ENCODE results near the gene ZBED1.
A peak's percentile ranks its signal among the peaks of the same experiment; 100 is the strongest.
"Not testable (repeated sequence)": the region's sequence is repeated elsewhere in the genome, so short reads cannot be mapped to it uniquely, and the experiment has no call there.

ZBED1 gene

DNA sequence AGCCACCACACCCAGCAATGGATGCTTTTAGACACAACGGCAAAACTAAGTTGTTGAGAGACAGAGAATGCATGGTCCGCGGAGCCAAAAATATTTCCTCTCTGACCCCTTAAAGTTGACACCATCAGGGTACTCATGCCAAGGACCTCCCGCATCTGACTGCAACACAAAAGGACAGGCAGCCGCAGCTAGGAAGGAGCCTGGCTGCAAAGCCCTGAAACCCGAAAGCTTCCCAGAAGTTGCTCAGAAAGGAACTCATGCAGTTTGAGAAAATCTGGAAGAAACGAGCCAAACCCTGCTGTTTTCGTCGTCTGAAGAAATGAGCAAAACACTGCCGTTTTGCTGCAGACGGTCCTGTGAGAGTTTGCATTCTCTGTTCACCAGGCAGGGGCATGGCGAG is 16.5 kb downstream of the ZBED1 start:
- Histone ChIP-seq H3K27me3 (ENCODE audit: insufficient read depth, poor library complexity, severe bottlenecking) (no peaks in the 10 kb centered on the region), H3K9me3 (ENCODE audit: severe bottlenecking) (no peaks in the 10 kb centered on the region), H3K36me3 (ENCODE audit: low read depth) (peaks cover 32% of the 10 kb centered on the region), H3K27ac (ENCODE audit: poor library complexity, severe bottlenecking) (no peak overlapping the region), H3K4me3 (ENCODE audit: severe bottlenecking) (no peak overlapping the region), H3K4me1 (ENCODE audit: insufficient read depth, poor library complexity, severe bottlenecking) (peaks cover 5% of the 10 kb centered on the region)
- ATAC-seq (ENCODE audit: low read depth): no peak
- DNase-seq (ENCODE audit: low spot score): peak; percentile 29
- TF ChIP-seq, protein P1, sequence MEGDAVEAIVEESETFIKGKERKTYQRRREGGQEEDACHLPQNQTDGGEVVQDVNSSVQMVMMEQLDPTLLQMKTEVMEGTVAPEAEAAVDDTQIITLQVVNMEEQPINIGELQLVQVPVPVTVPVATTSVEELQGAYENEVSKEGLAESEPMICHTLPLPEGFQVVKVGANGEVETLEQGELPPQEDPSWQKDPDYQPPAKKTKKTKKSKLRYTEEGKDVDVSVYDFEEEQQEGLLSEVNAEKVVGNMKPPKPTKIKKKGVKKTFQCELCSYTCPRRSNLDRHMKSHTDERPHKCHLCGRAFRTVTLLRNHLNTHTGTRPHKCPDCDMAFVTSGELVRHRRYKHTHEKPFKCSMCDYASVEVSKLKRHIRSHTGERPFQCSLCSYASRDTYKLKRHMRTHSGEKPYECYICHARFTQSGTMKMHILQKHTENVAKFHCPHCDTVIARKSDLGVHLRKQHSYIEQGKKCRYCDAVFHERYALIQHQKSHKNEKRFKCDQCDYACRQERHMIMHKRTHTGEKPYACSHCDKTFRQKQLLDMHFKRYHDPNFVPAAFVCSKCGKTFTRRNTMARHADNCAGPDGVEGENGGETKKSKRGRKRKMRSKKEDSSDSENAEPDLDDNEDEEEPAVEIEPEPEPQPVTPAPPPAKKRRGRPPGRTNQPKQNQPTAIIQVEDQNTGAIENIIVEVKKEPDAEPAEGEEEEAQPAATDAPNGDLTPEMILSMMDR (IDR thresholded peaks at IDR 0.05; ENCODE audit: poor library complexity, severe bottlenecking): no peak

DNA sequence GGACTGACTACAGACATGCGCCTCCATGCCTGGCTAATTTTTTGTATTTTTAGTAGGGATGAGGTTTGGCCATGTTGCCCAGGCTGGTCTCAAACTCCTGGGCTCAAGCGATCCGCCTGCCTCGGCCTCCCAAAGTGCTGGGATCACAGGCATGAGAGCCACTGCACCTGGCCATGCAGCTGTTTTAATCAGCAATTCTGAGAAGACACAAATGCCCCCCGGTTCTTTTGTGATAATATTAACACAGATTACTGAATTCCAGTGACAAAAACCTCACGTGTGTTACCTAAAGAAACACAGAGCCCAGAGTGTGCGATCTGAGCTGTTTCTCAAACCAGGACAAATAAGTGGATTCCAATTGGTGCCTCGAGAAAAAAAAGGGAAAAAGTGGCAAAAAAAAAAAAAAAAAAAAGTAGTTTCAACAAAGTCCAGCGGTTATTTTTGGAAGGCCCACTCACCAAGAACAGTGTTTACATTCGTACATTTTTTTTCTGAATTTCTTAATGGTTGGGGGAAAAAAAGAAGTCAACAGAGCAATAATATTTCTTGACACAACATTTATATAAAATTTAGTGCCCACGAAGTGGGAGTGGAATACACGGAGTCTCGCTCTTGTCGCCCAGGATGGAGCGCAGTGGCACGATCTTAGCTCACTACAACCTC is 17.2 kb downstream of the ZBED1 start:
- Histone ChIP-seq H3K27me3 (ENCODE audit: insufficient read depth, poor library complexity, severe bottlenecking) (no peaks in the 10 kb centered on the region), H3K9me3 (ENCODE audit: severe bottlenecking) (no peaks in the 10 kb centered on the region), H3K27ac (ENCODE audit: poor library complexity, severe bottlenecking) (no peak overlapping the region), H3K36me3 (ENCODE audit: low read depth) (peaks cover 25% of the 10 kb centered on the region), H3K4me1 (ENCODE audit: insufficient read depth, poor library complexity, severe bottlenecking) (peaks cover 5% of the 10 kb centered on the region), H3K4me3 (ENCODE audit: severe bottlenecking) (no peak overlapping the region)
- TF ChIP-seq, protein P1 (IDR thresholded peaks at IDR 0.05; ENCODE audit: poor library complexity, severe bottlenecking): no peak
- DNase-seq (ENCODE audit: low spot score) (peak; percentile 15), ATAC-seq (ENCODE audit: low read depth) (no peak)

DNA sequence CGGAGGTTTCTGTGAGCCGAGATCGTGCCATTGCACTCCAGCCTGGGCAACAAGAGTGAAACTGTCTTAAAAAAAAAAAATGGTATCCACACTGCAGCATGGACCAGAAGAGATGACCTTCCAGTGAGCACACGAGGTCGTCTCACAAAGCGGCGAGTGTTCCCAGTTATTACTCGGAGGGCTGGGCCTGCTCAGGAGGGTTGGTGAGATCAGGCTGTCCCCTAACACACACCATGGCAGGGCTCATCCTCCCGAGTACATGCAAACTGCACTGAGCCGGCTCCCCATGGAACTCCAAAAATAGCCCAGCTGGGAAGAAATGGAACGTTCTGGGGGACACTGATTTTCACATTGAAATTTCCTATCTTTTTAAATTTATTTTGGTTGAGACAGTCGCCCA is 19.2 kb downstream of the ZBED1 start:
- ATAC-seq (ENCODE audit: low read depth); H3K4me3 ChIP-seq (ENCODE audit: severe bottlenecking); H3K36me3 ChIP-seq (ENCODE audit: low read depth); H3K27me3 ChIP-seq (ENCODE audit: insufficient read depth, poor library complexity, severe bottlenecking); H3K9me3 ChIP-seq (ENCODE audit: severe bottlenecking); H3K4me1 ChIP-seq (ENCODE audit: insufficient read depth, poor library complexity, severe bottlenecking); H3K27ac ChIP-seq (ENCODE audit: poor library complexity, severe bottlenecking): not testable (repeated sequence)
- DNase-seq (ENCODE audit: low spot score): peak; percentile 22

DNA sequence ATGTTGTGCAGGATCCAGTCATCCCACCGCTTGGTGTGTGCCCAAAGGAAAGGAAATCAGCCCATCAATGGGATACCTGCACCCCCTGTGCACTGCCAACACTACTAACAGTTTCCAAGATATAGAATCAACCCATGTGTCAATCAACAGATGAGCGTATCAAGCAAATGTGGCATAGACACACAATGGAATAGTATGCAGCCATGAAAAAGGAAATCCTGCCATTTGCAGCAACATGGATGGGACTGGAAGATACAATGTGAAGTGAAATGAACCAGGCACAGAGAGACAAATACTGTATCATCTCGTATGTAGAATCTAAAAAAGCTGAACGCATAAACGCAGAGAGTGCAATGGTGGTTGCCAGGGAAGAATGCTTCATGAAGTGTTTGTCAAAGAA is 20.8 kb downstream of the ZBED1 start:
- ATAC-seq (ENCODE audit: low read depth); H3K9me3 ChIP-seq (ENCODE audit: severe bottlenecking); H3K4me1 ChIP-seq (ENCODE audit: insufficient read depth, poor library complexity, severe bottlenecking); H3K27ac ChIP-seq (ENCODE audit: poor library complexity, severe bottlenecking); H3K4me3 ChIP-seq (ENCODE audit: severe bottlenecking); H3K36me3 ChIP-seq (ENCODE audit: low read depth); H3K27me3 ChIP-seq (ENCODE audit: insufficient read depth, poor library complexity, severe bottlenecking); DNase-seq (ENCODE audit: low spot score): not testable (repeated sequence)

DNA sequence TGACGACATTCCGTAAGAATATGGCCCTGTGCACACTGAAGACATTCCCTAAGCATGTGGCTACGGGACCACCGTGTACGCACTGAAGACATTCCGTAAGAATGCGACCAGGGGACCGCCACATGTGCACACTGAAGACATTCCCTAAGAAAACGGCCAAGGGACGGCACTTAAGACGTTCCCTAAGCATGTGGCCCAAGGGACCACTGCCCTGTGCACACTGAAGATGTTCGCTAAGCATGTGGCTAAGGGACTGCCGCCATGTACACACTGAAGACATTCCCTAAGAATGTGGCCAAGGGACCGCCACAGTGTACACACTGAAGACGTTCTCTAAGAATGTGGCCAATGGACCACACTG is 21.4 kb downstream of the ZBED1 start:
- ATAC-seq (ENCODE audit: low read depth) (no peak), DNase-seq (ENCODE audit: low spot score) (peak; percentile 37)
- Histone ChIP-seq H3K9me3 (ENCODE audit: severe bottlenecking) (no peaks in the 10 kb centered on the region), H3K4me3 (ENCODE audit: severe bottlenecking) (no peak overlapping the region), H3K27me3 (ENCODE audit: insufficient read depth, poor library complexity, severe bottlenecking) (no peaks in the 10 kb centered on the region), H3K36me3 (ENCODE audit: low read depth) (0 out of 2 replicates have a peak, but pooled peaks cover 4% of the 10 kb centered on the region), H3K27ac (ENCODE audit: poor library complexity, severe bottlenecking) (no peak overlapping the region), H3K4me1 (ENCODE audit: insufficient read depth, poor library complexity, severe bottlenecking) (no peaks in the 10 kb centered on the region)
- TF ChIP-seq, protein P1 (IDR thresholded peaks at IDR 0.05; ENCODE audit: poor library complexity, severe bottlenecking): no peak
